ENCODE data around the gene VWA2. TPM values are rescaled to one million over a fixed set of nuclear protein-coding genes. Genes with fewer than 3 reads are reported as not detected.

Gene VWA2
- total RNA-seq, 4 donors from 2014 or later, result 5.0 to 20.8 (median 11.3) TPM

GRCh38 chr10:114291076-114291475 lies 52.0 kb downstream of the VWA2 start:
- no peak for DNase-seq
- H3K27ac ChIP-seq, result no peak overlapping the region
- no peaks in the 10 kb centered on the region for H3K4me1 ChIP-seq
- no peak overlapping the region for H3K4me3 ChIP-seq
- TF ChIP-seq POLR2A (IDR thresholded peaks at IDR 0.05) (no peak), CTCF (IDR thresholded peaks at IDR 0.05) (no peak)
- peaks cover 0 to 14% (median 0%) of the 10 kb centered on the region in 3 donors for H3K36me3 ChIP-seq
- no peaks in the 10 kb centered on the region for H3K27me3 ChIP-seq
- peaks cover 0 to 11% (median 3%) of the 10 kb centered on the region in 4 donors for H3K9me3 ChIP-seq

- no peak for DNase-seq
- peaks cover 0 to 18% (median 0%) of the 10 kb centered on the region in 3 donors for H3K36me3 ChIP-seq
- no peaks in the 10 kb centered on the region for H3K27me3 ChIP-seq
- H3K27ac ChIP-seq, result no peak overlapping the region
- H3K4me3 ChIP-seq, result no peak overlapping the region
- no peak for TF ChIP-seq CTCF (IDR thresholded peaks at IDR 0.05)
- TF ChIP-seq POLR2A (IDR thresholded peaks at IDR 0.05), result no peak
- no peaks in the 10 kb centered on the region for H3K4me1 ChIP-seq
- H3K9me3 ChIP-seq, result peaks cover 0 to 15% (median 3%) of the 10 kb centered on the region in 4 donors
These were observed 52.5 kb downstream of the VWA2 start for GRCh38 chr10:114291516-114291915.

- Histone ChIP-seq H3K27ac (no peak overlapping the region), H3K27me3 (no peaks in the 10 kb centered on the region), H3K9me3 (peaks cover 0 to 19% (median 3%) of the 10 kb centered on the region in 4 donors), H3K36me3 (peaks cover 0 to 32% (median 0%) of the 10 kb centered on the region in 3 donors), H3K4me1 (no peaks in the 10 kb centered on the region), H3K4me3 (no peak overlapping the region)
- TF ChIP-seq POLR2A (IDR thresholded peaks at IDR 0.05) (no peak), CTCF (IDR thresholded peaks at IDR 0.05) (no peak)
- no peak for DNase-seq
These were observed 54.0 kb downstream of the VWA2 start for GRCh38 chr10:114293075-114293474.

- DNase-seq, result no peak
- Histone ChIP-seq H3K4me3 (no peak overlapping the region), H3K36me3 (peaks cover 0 to 32% (median 0%) of the 10 kb centered on the region in 3 donors), H3K9me3 (peaks cover 0 to 19% (median 3%) of the 10 kb centered on the region in 4 donors), H3K27me3 (no peaks in the 10 kb centered on the region), H3K4me1 (no peaks in the 10 kb centered on the region), H3K27ac (no peak overlapping the region)
- TF ChIP-seq CTCF (IDR thresholded peaks at IDR 0.05), result no peak
- TF ChIP-seq POLR2A (IDR thresholded peaks at IDR 0.05), result no peak
These were observed 55.5 kb downstream of the VWA2 start for GRCh38 chr10:114294549-114294948.

GRCh38 chr10:114295393-114295792 lies 56.3 kb downstream of the VWA2 start:
- Histone ChIP-seq H3K27ac (no peak overlapping the region), H3K9me3 (peaks cover 0 to 19% (median 3%) of the 10 kb centered on the region in 4 donors), H3K27me3 (no peaks in the 10 kb centered on the region), H3K4me1 (no peaks in the 10 kb centered on the region), H3K36me3 (peaks cover 0 to 37% (median 0%) of the 10 kb centered on the region in 3 donors), H3K4me3 (no peak overlapping the region)
- DNase-seq, result no peak
- TF ChIP-seq POLR2A (IDR thresholded peaks at IDR 0.05), result no peak
- TF ChIP-seq CTCF (IDR thresholded peaks at IDR 0.05), result no peak

Data from Peyer's patch (tissue), 4 donors.